ENCODE data around the gene KCNJ9. TPM values are rescaled to one million over a fixed set of nuclear protein-coding genes. Genes with fewer than 3 reads are reported as not detected.
"Not testable (repeated sequence)": the region's sequence is repeated elsewhere in the genome, so short reads cannot be mapped to it uniquely, and the experiment has no call there.

The KCNJ9 gene
- total RNA-seq, 1 donor from 2014 or later, result not detected

GRCh38 chr1:160124705-160125478 lies 43.6 kb downstream of the KCNJ9 start:
- Mint-ChIP-seq H3K36me3 (ENCODE audit: low read depth) (peaks cover 3% of the 10 kb centered on the region), H3K4me1 (ENCODE audit: low read depth) (peaks cover 29% of the 10 kb centered on the region), H3K9me3 (ENCODE audit: low read depth) (no peaks in the 10 kb centered on the region), H3K27ac (ENCODE audit: unreplicated experiment) (peak overlapping the region; percentile 6), H3K27me3 (ENCODE audit: low read depth) (no peaks in the 10 kb centered on the region), H3K4me3 (ENCODE audit: unreplicated experiment) (no peak overlapping the region)
- peak; percentile 43 for TF ChIP-seq CTCF (IDR thresholded peaks at IDR 0.05)
- DNase-seq (ENCODE audit: low spot score), result no peak

- peaks cover 3% of the 10 kb centered on the region for H3K36me3 Mint-ChIP-seq (ENCODE audit: low read depth)
- TF ChIP-seq CTCF (IDR thresholded peaks at IDR 0.05), result no peak
- H3K9me3 Mint-ChIP-seq (ENCODE audit: low read depth), result no peaks in the 10 kb centered on the region
- peaks cover 29% of the 10 kb centered on the region for H3K4me1 Mint-ChIP-seq (ENCODE audit: low read depth)
- no peak for DNase-seq (ENCODE audit: low spot score)
- H3K27me3 Mint-ChIP-seq (ENCODE audit: low read depth), result peaks cover 1% of the 10 kb centered on the region
- H3K4me3 Mint-ChIP-seq (ENCODE audit: unreplicated experiment), result no peak overlapping the region
- peak overlapping the region; percentile 65 for H3K27ac Mint-ChIP-seq (ENCODE audit: unreplicated experiment)
Observed at GRCh38 chr1:160125746-160126145, 44.4 kb downstream of the KCNJ9 start.

GRCh38 chr1:160126342-160126741 lies 45.0 kb downstream of the KCNJ9 start:
- H3K27me3 Mint-ChIP-seq (ENCODE audit: low read depth); H3K4me3 Mint-ChIP-seq (ENCODE audit: unreplicated experiment); H3K27ac Mint-ChIP-seq (ENCODE audit: unreplicated experiment); H3K36me3 Mint-ChIP-seq (ENCODE audit: low read depth); DNase-seq (ENCODE audit: low spot score); H3K9me3 Mint-ChIP-seq (ENCODE audit: low read depth): not testable (repeated sequence)
- peaks cover 29% of the 10 kb centered on the region for H3K4me1 Mint-ChIP-seq (ENCODE audit: low read depth)

GRCh38 chr1:160127381-160127780 lies 46.0 kb downstream of the KCNJ9 start:
- H3K4me3 Mint-ChIP-seq (ENCODE audit: unreplicated experiment), result no peak overlapping the region
- DNase-seq (ENCODE audit: low spot score), result no peak
- peaks cover 10% of the 10 kb centered on the region for H3K27me3 Mint-ChIP-seq (ENCODE audit: low read depth)
- peaks cover 5% of the 10 kb centered on the region for H3K36me3 Mint-ChIP-seq (ENCODE audit: low read depth)
- TF ChIP-seq CTCF (IDR thresholded peaks at IDR 0.05), result no peak
- H3K4me1 Mint-ChIP-seq (ENCODE audit: low read depth), result peaks cover 32% of the 10 kb centered on the region
- no peaks in the 10 kb centered on the region for H3K9me3 Mint-ChIP-seq (ENCODE audit: low read depth)
- H3K27ac Mint-ChIP-seq (ENCODE audit: unreplicated experiment), result no peak overlapping the region

GRCh38 chr1:160127865-160128523 lies 46.7 kb downstream of the KCNJ9 start:
- no peak overlapping the region for H3K4me3 Mint-ChIP-seq (ENCODE audit: unreplicated experiment)
- no peaks in the 10 kb centered on the region for H3K9me3 Mint-ChIP-seq (ENCODE audit: low read depth)
- H3K36me3 Mint-ChIP-seq (ENCODE audit: low read depth), result peaks cover 6% of the 10 kb centered on the region
- DNase-seq (ENCODE audit: low spot score), result no peak
- peaks cover 32% of the 10 kb centered on the region for H3K4me1 Mint-ChIP-seq (ENCODE audit: low read depth)
- TF ChIP-seq CTCF (IDR thresholded peaks at IDR 0.05), result no peak
- H3K27ac Mint-ChIP-seq (ENCODE audit: unreplicated experiment), result peak overlapping the region; percentile 53
- peaks cover 16% of the 10 kb centered on the region for H3K27me3 Mint-ChIP-seq (ENCODE audit: low read depth)
